Measurements from ENCODE around the gene SCGN. TPM values are rescaled to one million over a fixed set of nuclear protein-coding genes. Genes with fewer than 3 reads are reported as not detected.

Gene SCGN
- total and polyA plus RNA-seq, 9 of the 15 experiments (the other 6 are each of a cell fraction or from before 2014, with no cell fraction given) = not detected

DNA sequence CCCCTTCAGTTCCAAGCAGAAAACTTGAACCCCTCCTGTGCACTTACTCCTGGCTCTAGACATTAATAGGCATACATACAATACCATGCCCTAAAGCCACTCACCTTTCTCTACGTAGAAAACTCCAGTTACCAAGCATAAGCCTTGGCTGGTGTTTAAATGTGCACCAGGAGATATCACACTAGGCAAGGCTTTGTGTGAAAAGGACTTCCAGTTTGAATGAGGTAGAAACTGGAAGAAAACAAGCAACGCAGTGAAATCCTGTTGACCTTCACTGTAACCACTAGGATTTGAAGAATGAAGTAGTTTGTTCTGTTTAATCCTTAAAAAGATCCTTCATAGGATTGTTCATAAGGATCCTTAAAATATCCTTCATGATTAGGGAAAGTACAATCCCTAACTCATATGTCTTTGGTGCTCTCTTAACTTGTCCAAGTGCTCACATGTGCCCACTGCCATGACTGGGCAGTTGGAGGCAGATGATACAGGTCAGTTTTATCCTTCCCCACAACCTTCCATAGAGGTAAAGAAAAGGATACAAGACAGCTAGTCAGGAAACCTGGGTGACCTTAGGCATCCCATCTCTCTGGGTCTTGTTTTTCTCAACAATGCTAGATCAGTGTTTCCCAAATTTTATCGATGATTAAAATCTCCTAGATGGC lies 9.2 kb upstream of the SCGN start:
- Histone ChIP-seq H3K36me3 (ENCODE audit: control insufficient read depth, insufficient read depth, low read length) (no peaks in the 10 kb centered on the region), H3K4me2 (ENCODE audit: insufficient read depth, low read length) (no peak overlapping the region), H2AFZ (ENCODE audit: low read depth, low read length) (no peak overlapping the region), H3K4me1 (replicated peaks in 1 of 2; ENCODE audit: control insufficient read depth in 2 of 2, insufficient read depth in 2 of 2, low read length in 2 of 2) (no peaks in the 10 kb centered on the region), H3K4me3 (no peak overlapping the region), H3K27me3 (ENCODE audit: control insufficient read depth in 2 of 2, insufficient read depth in 2 of 2, low read length in 2 of 2) (peaks cover 0 to 4% of the 10 kb centered on the region in 2 experiments; a peak in 1 of 5 replicates), H3K9me3 (replicated peaks; ENCODE audit: control insufficient read depth, insufficient read depth, low read depth, low read length) (no peaks in the 10 kb centered on the region), H4K20me1 (replicated peaks; ENCODE audit: control insufficient read depth, insufficient read depth, low read length) (no peaks in the 10 kb centered on the region), H3K9me1 (ENCODE audit: control insufficient read depth, insufficient read depth, low read length) (no peaks in the 10 kb centered on the region), H3K27ac (ENCODE audit: extremely low read depth, low read depth, low read length) (no peak overlapping the region), H3K9ac (ENCODE audit: insufficient read depth in 1 of 2, low read depth in 2 of 2, low read length in 2 of 2) (no peak overlapping the region), H3K79me2 (ENCODE audit: control insufficient read depth, insufficient read depth, low read length) (no peaks in the 10 kb centered on the region)
- intact Hi-C loops (cut with micrococcal nuclease) = no loop called here
- BruUV-seq (replicated peaks) = no TSS peak
- ATAC-seq (no peak), FAIRE-seq (no peak), DNase-seq (ENCODE audit: extremely low read depth in 1 of 4, low spot score in 3 of 4) (no peak)
- ChIA-PET POLR2A (interaction anchor here (1.0 to 1.6 kb wide), 2 partner anchors 10 to 11 kb away, joined by 3 to 4 read pairs; no protein-coding TSS in a partner anchor), CTCF (ENCODE audit: low intra/inter-chr PET ratio) (no interaction called here)
- 0% methylated on average over 3 of the region's 3 CpGs for WGBS (ENCODE audit: insufficient coverage, low coverage, missing lambda C conversion rate)
- in situ Hi-C loops (cut with MboI) = no loop called here
- TF ChIP-seq, protein P1, sequence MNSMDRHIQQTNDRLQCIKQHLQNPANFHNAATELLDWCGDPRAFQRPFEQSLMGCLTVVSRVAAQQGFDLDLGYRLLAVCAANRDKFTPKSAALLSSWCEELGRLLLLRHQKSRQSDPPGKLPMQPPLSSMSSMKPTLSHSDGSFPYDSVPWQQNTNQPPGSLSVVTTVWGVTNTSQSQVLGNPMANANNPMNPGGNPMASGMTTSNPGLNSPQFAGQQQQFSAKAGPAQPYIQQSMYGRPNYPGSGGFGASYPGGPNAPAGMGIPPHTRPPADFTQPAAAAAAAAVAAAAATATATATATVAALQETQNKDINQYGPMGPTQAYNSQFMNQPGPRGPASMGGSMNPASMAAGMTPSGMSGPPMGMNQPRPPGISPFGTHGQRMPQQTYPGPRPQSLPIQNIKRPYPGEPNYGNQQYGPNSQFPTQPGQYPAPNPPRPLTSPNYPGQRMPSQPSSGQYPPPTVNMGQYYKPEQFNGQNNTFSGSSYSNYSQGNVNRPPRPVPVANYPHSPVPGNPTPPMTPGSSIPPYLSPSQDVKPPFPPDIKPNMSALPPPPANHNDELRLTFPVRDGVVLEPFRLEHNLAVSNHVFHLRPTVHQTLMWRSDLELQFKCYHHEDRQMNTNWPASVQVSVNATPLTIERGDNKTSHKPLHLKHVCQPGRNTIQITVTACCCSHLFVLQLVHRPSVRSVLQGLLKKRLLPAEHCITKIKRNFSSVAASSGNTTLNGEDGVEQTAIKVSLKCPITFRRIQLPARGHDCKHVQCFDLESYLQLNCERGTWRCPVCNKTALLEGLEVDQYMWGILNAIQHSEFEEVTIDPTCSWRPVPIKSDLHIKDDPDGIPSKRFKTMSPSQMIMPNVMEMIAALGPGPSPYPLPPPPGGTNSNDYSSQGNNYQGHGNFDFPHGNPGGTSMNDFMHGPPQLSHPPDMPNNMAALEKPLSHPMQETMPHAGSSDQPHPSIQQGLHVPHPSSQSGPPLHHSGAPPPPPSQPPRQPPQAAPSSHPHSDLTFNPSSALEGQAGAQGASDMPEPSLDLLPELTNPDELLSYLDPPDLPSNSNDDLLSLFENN (IDR thresholded peaks at IDR 0.05; ENCODE audit: low read depth in 2 of 2, low read length in 2 of 2) = no peak
- TF ChIP-seq, protein P2, sequence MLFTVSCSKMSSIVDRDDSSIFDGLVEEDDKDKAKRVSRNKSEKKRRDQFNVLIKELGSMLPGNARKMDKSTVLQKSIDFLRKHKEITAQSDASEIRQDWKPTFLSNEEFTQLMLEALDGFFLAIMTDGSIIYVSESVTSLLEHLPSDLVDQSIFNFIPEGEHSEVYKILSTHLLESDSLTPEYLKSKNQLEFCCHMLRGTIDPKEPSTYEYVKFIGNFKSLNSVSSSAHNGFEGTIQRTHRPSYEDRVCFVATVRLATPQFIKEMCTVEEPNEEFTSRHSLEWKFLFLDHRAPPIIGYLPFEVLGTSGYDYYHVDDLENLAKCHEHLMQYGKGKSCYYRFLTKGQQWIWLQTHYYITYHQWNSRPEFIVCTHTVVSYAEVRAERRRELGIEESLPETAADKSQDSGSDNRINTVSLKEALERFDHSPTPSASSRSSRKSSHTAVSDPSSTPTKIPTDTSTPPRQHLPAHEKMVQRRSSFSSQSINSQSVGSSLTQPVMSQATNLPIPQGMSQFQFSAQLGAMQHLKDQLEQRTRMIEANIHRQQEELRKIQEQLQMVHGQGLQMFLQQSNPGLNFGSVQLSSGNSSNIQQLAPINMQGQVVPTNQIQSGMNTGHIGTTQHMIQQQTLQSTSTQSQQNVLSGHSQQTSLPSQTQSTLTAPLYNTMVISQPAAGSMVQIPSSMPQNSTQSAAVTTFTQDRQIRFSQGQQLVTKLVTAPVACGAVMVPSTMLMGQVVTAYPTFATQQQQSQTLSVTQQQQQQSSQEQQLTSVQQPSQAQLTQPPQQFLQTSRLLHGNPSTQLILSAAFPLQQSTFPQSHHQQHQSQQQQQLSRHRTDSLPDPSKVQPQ (CRISPR knock-in tag; IDR thresholded peaks at IDR 0.05; ENCODE audit: borderline replicate concordance) = no peak
- TF ChIP-seq BRF1 (IDR thresholded peaks at IDR 0.05; ENCODE audit: borderline replicate concordance, extremely low read depth, insufficient read length) (no peak), EP300 (IDR thresholded peaks at IDR 0.05; ENCODE audit: low read length) (no peak), PRMT5 (CRISPR knock-in tag; IDR thresholded peaks at IDR 0.05) (no peak), CREB1 (IDR thresholded peaks at IDR 0.05) (no peak), CREB1 (CRISPR knock-in tag; IDR thresholded peaks at IDR 0.05) (no peak), CREBBP (IDR thresholded peaks at IDR 0.05; ENCODE audit: low read depth, low read length) (no peak), SP2 (IDR thresholded peaks at IDR 0.05; ENCODE audit: extremely low read depth, low read depth, low read length, poor library complexity, severe bottlenecking) (no peak), PHTF2 (CRISPR knock-in tag; IDR thresholded peaks at IDR 0.05) (no peak), RBM34 (IDR thresholded peaks at IDR 0.05; ENCODE audit: borderline replicate concordance, insufficient read depth, low read length) (no peak), SMAD4 (CRISPR knock-in tag; conservative IDR thresholded peaks at IDR 0.05) (no peak), ZNF184 (CRISPR knock-in tag; IDR thresholded peaks at IDR 0.05) (no peak)
- TF ChIP-seq, protein P3, sequence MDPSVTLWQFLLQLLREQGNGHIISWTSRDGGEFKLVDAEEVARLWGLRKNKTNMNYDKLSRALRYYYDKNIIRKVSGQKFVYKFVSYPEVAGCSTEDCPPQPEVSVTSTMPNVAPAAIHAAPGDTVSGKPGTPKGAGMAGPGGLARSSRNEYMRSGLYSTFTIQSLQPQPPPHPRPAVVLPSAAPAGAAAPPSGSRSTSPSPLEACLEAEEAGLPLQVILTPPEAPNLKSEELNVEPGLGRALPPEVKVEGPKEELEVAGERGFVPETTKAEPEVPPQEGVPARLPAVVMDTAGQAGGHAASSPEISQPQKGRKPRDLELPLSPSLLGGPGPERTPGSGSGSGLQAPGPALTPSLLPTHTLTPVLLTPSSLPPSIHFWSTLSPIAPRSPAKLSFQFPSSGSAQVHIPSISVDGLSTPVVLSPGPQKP (CRISPR knock-in tag; IDR thresholded peaks at IDR 0.05) = no peak

Measured in K562 (cell line).